ENCODE data around the gene FGF12. TPM values are rescaled to one million over a fixed set of nuclear protein-coding genes. Genes with fewer than 3 reads are reported as not detected.

The FGF12 gene
- polyA plus RNA-seq, 3 donors = not detected

DNA sequence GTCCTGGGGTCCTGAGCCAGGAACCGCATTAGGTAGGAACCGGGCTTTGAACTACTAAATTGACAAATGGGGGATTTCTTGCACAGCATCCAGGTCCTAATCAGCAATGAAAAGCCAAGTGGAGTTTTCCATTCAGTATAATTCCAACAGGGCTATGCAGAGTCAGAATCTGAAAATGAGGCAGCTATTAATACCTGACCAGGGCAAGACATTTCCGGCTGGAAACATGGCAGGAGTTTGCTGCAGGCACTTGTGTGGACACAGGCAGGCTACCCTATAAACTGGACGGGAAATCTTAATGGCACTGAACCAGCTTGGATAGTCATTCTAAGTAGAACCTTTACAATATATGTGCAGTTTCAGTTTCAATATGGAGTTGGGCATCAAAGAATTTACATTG lies 553.1 kb downstream of the FGF12 start:
- H3K79me2 ChIP-seq (ENCODE audit: insufficient read depth, low read length) = no peaks in the 10 kb centered on the region
- no peak overlapping the region for H3K27ac ChIP-seq (ENCODE audit: low read depth in 1 of 2, low read length in 2 of 2)
- H4K20me1 ChIP-seq (ENCODE audit: insufficient read depth, low read length) = no peaks in the 10 kb centered on the region
- no peak overlapping the region for H2AFZ ChIP-seq (ENCODE audit: insufficient read depth, low read depth, low read length, poor library complexity, severe bottlenecking)
- no peaks in the 10 kb centered on the region for H3K36me3 Mint-ChIP-seq
- TF ChIP-seq, protein P1, sequence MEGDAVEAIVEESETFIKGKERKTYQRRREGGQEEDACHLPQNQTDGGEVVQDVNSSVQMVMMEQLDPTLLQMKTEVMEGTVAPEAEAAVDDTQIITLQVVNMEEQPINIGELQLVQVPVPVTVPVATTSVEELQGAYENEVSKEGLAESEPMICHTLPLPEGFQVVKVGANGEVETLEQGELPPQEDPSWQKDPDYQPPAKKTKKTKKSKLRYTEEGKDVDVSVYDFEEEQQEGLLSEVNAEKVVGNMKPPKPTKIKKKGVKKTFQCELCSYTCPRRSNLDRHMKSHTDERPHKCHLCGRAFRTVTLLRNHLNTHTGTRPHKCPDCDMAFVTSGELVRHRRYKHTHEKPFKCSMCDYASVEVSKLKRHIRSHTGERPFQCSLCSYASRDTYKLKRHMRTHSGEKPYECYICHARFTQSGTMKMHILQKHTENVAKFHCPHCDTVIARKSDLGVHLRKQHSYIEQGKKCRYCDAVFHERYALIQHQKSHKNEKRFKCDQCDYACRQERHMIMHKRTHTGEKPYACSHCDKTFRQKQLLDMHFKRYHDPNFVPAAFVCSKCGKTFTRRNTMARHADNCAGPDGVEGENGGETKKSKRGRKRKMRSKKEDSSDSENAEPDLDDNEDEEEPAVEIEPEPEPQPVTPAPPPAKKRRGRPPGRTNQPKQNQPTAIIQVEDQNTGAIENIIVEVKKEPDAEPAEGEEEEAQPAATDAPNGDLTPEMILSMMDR (IDR thresholded peaks at IDR 0.05) = no peak
- 83% methylated on average over 2 of the region's 4 CpGs for WGBS (ENCODE audit: insufficient coverage)
- H3K4me2 ChIP-seq (replicated peaks; ENCODE audit: extremely low read depth, low read length, poor library complexity, severe bottlenecking) = no peak overlapping the region
- no peak for DNase-seq
- no peaks in the 10 kb centered on the region for H3K4me1 Mint-ChIP-seq
- no peak overlapping the region for H3K4me3 Mint-ChIP-seq
- no peak overlapping the region for H3K27ac Mint-ChIP-seq
- H3K4me3 ChIP-seq (replicated peaks in 1 of 3; ENCODE audit: low read depth in 2 of 3, low read length in 3 of 3) = no peak overlapping the region
- H3K27me3 ChIP-seq (ENCODE audit: control insufficient read depth in 2 of 2, insufficient read depth in 2 of 2, low read length in 2 of 2) = no peaks in the 10 kb centered on the region
- intact Hi-C loops (cut with micrococcal nuclease) = no loop called here
- H3K36me3 ChIP-seq (replicated peaks in 1 of 2; ENCODE audit: control insufficient read depth in 1 of 2, insufficient read depth in 2 of 2, low read length in 2 of 2) = no peaks in the 10 kb centered on the region
- no peak overlapping the region for H3K9ac ChIP-seq (ENCODE audit: insufficient read depth, low read length, poor library complexity, severe bottlenecking)
- peaks cover 0 to 6% (median 0%) of the 10 kb centered on the region in 3 donors for H3K27me3 Mint-ChIP-seq (ENCODE audit: low read depth in 3 of 3)
- peaks cover 0 to 3% (median 0%) of the 10 kb centered on the region in 7 donors for H3K9me3 Mint-ChIP-seq
- no peaks in the 10 kb centered on the region for H3K9me3 ChIP-seq (replicated peaks in 1 of 2; ENCODE audit: control insufficient read depth in 1 of 2, insufficient read depth in 1 of 2, low read length in 2 of 2)
- H3K4me1 ChIP-seq (ENCODE audit: control insufficient read depth in 1 of 2, insufficient read depth in 2 of 2, low read length in 2 of 2) = no peaks in the 10 kb centered on the region

DNA sequence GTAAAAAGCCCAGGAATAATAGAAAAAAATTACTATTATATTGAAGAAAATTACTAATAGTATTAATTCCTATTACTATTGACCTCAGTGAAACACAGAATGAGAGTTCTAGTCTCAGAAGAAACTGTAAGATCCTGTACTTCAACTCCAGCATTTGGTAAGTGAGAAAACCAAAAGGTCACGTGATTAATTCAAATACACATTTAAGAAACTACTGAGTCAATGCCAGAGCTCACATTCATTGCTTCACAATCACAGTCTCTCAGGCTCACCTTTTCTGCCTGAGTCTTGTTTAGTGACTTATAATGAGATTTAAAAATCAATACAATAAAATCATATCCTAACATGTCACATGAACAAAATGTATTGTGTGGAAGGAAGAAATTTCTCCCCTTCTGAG lies 556.1 kb downstream of the FGF12 start:
- H3K36me3 ChIP-seq (replicated peaks in 1 of 2; ENCODE audit: control insufficient read depth in 1 of 2, insufficient read depth in 2 of 2, low read length in 2 of 2) = no peaks in the 10 kb centered on the region
- Mint-ChIP-seq H3K27me3 (ENCODE audit: low read depth in 3 of 3) (peaks cover 0 to 6% (median 0%) of the 10 kb centered on the region in 3 donors), H3K36me3 (no peaks in the 10 kb centered on the region), H3K9me3 (peaks cover 0 to 3% (median 0%) of the 10 kb centered on the region in 7 donors), H3K4me1 (no peaks in the 10 kb centered on the region), H3K4me3 (no peak overlapping the region), H3K27ac (no peak overlapping the region)
- no peaks in the 10 kb centered on the region for H4K20me1 ChIP-seq (ENCODE audit: insufficient read depth, low read length)
- H2AFZ ChIP-seq (ENCODE audit: insufficient read depth, low read depth, low read length, poor library complexity, severe bottlenecking) = no peak overlapping the region
- no peaks in the 10 kb centered on the region for H3K79me2 ChIP-seq (ENCODE audit: insufficient read depth, low read length)
- H3K4me2 ChIP-seq (replicated peaks; ENCODE audit: extremely low read depth, low read length, poor library complexity, severe bottlenecking) = no peak overlapping the region
- no peak overlapping the region for H3K9ac ChIP-seq (ENCODE audit: insufficient read depth, low read length, poor library complexity, severe bottlenecking)
- no CpG with 5 or more reads among the region's 1 CpG for WGBS (ENCODE audit: insufficient coverage)
- H3K4me3 ChIP-seq (replicated peaks in 1 of 3; ENCODE audit: low read depth in 2 of 3, low read length in 3 of 3) = no peak overlapping the region
- TF ChIP-seq, protein P1 (IDR thresholded peaks at IDR 0.05) = no peak
- no peaks in the 10 kb centered on the region for H3K4me1 ChIP-seq (ENCODE audit: control insufficient read depth in 1 of 2, insufficient read depth in 2 of 2, low read length in 2 of 2)
- intact Hi-C loops (cut with micrococcal nuclease) = no loop called here
- H3K9me3 ChIP-seq (replicated peaks in 1 of 2; ENCODE audit: control insufficient read depth in 1 of 2, insufficient read depth in 1 of 2, low read length in 2 of 2) = no peaks in the 10 kb centered on the region
- H3K27ac ChIP-seq (ENCODE audit: low read depth in 1 of 2, low read length in 2 of 2) = no peak overlapping the region
- no peak for DNase-seq
- H3K27me3 ChIP-seq (ENCODE audit: control insufficient read depth in 2 of 2, insufficient read depth in 2 of 2, low read length in 2 of 2) = no peaks in the 10 kb centered on the region

All from CD14-positive monocyte (primary cell).